Measurements from ENCODE around the gene WEE2. TPM values are rescaled to one million over a fixed set of nuclear protein-coding genes. Genes with fewer than 3 reads are reported as not detected.
"Not testable (repeated sequence)": the region's sequence is repeated elsewhere in the genome, so short reads cannot be mapped to it uniquely, and the experiment has no call there.

WEE2 gene
- total RNA-seq, 1 donor from 2014 or later, result not detected

DNA sequence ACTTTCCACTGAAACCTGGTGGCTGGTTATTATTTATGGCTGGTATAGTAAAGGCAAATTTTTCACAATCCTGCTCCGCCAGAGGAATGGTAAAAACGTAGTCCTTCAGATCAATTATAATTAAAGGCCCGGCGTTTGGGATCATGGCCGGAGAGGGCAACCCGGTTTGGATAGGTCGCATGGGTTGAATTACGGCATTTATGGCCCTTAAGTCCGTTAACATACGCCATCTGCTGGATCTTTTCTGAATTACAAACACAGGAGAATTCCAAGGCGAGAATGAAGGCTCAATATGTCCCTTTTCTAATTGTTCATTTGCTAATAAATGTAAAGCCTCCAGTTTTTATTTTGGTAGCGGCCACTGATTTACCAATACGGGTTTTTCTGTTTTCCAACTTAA, 44.5 kb downstream of the WEE2 start:
- Histone ChIP-seq H3K36me3 (ENCODE audit: control insufficient read depth in 3 of 3, insufficient read depth in 3 of 3, low read length in 3 of 3) (peaks cover 39 to 63% (median 45%) of the 10 kb centered on the region in 3 donors), H3K27ac (ENCODE audit: low read depth, low read length) (no peak overlapping the region), H3K4me1 (ENCODE audit: control insufficient read depth in 3 of 3, insufficient read depth in 3 of 3, low read length in 3 of 3) (no peaks in the 10 kb centered on the region), H3K9me3 (ENCODE audit: control insufficient read depth in 3 of 3, low read length in 3 of 3) (peaks cover 3 to 7% (median 4%) of the 10 kb centered on the region in 3 donors), H3K27me3 (ENCODE audit: control insufficient read depth in 3 of 3, insufficient read depth in 3 of 3, low read length in 3 of 3) (no peaks in the 10 kb centered on the region), H3K9ac (ENCODE audit: low read depth in 1 of 3, low read length in 3 of 3) (no peak overlapping the region), H3K4me3 (ENCODE audit: low read length in 3 of 3) (no peak overlapping the region)

DNA sequence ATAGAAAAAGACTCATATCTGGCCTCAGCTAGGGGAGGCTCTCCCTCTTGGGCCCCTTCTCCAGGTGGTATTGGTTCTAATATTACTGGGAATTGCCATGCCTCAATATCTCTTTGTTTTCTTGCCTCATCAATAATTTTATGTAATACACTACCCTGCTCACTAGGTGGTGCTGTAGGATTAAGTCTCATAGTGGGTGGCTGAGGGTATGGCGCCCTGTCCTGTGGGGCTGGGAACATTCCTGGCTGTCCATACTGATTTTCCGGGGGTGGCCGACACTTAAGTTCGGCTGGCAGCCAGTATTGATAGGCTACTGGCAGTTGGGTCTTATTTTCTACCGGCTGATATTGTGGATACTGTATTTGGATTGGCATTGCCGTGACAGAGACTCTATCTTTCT, 46.8 kb downstream of the WEE2 start:
- Histone ChIP-seq H3K9ac (ENCODE audit: low read depth in 1 of 3, low read length in 3 of 3) (no peak overlapping the region), H3K4me1 (ENCODE audit: control insufficient read depth in 3 of 3, insufficient read depth in 3 of 3, low read length in 3 of 3) (no peaks in the 10 kb centered on the region), H3K36me3 (ENCODE audit: control insufficient read depth in 3 of 3, insufficient read depth in 3 of 3, low read length in 3 of 3) (peaks cover 34 to 60% (median 49%) of the 10 kb centered on the region in 3 donors), H3K27me3 (ENCODE audit: control insufficient read depth in 3 of 3, insufficient read depth in 3 of 3, low read length in 3 of 3) (no peaks in the 10 kb centered on the region), H3K4me3 (ENCODE audit: low read length in 3 of 3) (no peak overlapping the region), H3K9me3 (ENCODE audit: control insufficient read depth in 3 of 3, low read length in 3 of 3) (peaks cover 3 to 7% (median 4%) of the 10 kb centered on the region in 3 donors), H3K27ac (ENCODE audit: low read depth, low read length) (no peak overlapping the region)

DNA sequence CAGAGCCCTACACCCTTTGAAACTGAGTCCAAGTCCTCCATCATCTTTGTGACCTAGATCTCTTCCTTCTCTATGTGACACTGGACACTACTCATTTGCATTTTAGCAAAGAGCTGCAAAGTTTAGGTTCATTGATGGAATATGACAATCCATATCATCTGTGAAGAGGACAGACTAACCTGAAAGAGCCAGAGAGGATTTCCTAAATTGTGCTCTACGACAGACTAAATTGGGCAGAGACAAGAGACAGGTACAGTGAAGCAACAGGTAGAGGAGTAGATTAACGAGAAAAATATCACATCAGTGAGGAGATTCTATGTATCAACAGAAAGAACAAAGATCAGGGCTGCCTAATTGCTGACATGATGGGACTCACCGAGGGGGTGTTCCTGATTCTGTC, 55.6 kb downstream of the WEE2 start, which contains the start of gene TAS2R3:
Gene TAS2R3, plus strand, starts transcription at position 301 of the 400 bp plus-strand sequence. Its CDS starts 62 bp downstream, at position 363.
- Histone ChIP-seq H3K27ac (ENCODE audit: low read depth, low read length) (no peak within 1 kb of the TSS), H3K4me3 (ENCODE audit: low read length in 3 of 3) (no peak within 1 kb of the TSS), H3K9ac (ENCODE audit: low read depth in 1 of 3, low read length in 3 of 3) (no peak within 1 kb of the TSS), H3K36me3 (ENCODE audit: control insufficient read depth in 3 of 3, insufficient read depth in 3 of 3, low read length in 3 of 3) (peaks cover 6 to 29% (median 24%) of the 10 kb centered on the region in 3 donors), H3K9me3 (ENCODE audit: control insufficient read depth in 3 of 3, low read length in 3 of 3) (no peaks in the 10 kb centered on the region), H3K27me3 (ENCODE audit: control insufficient read depth in 3 of 3, insufficient read depth in 3 of 3, low read length in 3 of 3) (no peaks in the 10 kb centered on the region), H3K4me1 (ENCODE audit: control insufficient read depth in 3 of 3, insufficient read depth in 3 of 3, low read length in 3 of 3) (no peaks in the 10 kb centered on the region)

DNA sequence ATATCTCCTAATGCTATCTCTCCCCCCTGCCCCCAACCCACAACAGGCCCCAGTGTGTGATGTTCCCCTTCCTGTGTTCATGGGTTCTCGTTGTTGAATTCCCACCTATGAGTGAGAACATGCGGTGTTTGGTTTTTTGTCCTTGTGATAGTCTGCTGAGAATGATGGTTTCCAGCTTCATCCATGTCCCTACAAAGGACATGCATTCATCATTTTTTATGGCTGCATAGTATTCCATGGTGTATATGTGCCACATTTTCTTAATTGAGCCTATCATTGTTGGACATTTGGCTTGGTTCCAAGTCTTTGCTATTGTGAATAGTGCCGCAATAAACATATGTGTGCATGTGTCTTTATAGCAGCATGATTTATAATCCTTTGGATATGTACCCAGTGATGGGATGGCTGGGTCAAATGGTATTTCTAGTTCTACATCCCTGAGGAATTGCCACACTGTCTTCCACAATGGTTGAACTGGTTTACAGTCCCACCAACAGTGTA, 62.0 kb downstream of the WEE2 start:
- not testable (repeated sequence) for H3K9me3 ChIP-seq (ENCODE audit: control insufficient read depth in 3 of 3, low read length in 3 of 3); H3K27ac ChIP-seq (ENCODE audit: low read depth, low read length); H3K27me3 ChIP-seq (ENCODE audit: control insufficient read depth in 3 of 3, insufficient read depth in 3 of 3, low read length in 3 of 3); H3K9ac ChIP-seq (ENCODE audit: low read depth in 1 of 3, low read length in 3 of 3); H3K4me3 ChIP-seq (ENCODE audit: low read length in 3 of 3); H3K4me1 ChIP-seq (ENCODE audit: control insufficient read depth in 3 of 3, insufficient read depth in 3 of 3, low read length in 3 of 3); H3K36me3 ChIP-seq (ENCODE audit: control insufficient read depth in 3 of 3, insufficient read depth in 3 of 3, low read length in 3 of 3)

DNA sequence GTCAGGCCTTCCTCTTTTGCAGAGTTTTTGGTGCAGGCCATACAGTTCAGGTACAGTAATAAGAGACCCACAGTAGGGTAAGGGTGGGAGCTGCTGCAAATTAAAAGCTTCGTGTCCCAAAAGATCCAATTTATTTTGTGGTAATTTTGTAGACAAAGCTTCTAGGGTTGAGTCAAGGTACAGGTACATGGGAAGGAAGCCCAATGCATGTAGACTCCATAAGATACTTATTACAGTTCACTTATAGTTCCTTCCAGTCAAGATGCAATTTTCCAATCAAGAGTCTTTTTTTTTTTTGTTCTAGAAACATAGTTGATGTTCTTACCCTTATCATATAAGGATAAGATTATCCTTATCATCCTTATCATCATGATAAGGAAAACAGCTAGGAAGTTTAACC, 68.2 kb downstream of the WEE2 start, which contains the start of gene TAS2R4:
Gene TAS2R4, plus strand, starts transcription at position 301 of the 400 bp plus-strand sequence. CDS start 1,815 bp downstream, outside the sequence.
- no peaks in the 10 kb centered on the region for H3K9me3 ChIP-seq (ENCODE audit: control insufficient read depth in 3 of 3, low read length in 3 of 3)
- no peaks in the 10 kb centered on the region for H3K27me3 ChIP-seq (ENCODE audit: control insufficient read depth in 3 of 3, insufficient read depth in 3 of 3, low read length in 3 of 3)
- H3K27ac ChIP-seq (ENCODE audit: low read depth, low read length), result no peak within 1 kb of the TSS
- no peaks in the 10 kb centered on the region for H3K4me1 ChIP-seq (ENCODE audit: control insufficient read depth in 3 of 3, insufficient read depth in 3 of 3, low read length in 3 of 3)
- H3K9ac ChIP-seq (ENCODE audit: low read depth in 1 of 3, low read length in 3 of 3), result no peak within 1 kb of the TSS
- H3K36me3 ChIP-seq (ENCODE audit: control insufficient read depth in 3 of 3, insufficient read depth in 3 of 3, low read length in 3 of 3), result peaks cover 3 to 11% (median 8%) of the 10 kb centered on the region in 3 donors
- H3K4me3 ChIP-seq (ENCODE audit: low read length in 3 of 3), result no peak within 1 kb of the TSS

Small RNA genes within 50 kb of the gene (small RNA-seq; reads per million reads assigned to genes)
- gene RNU1-82P, result not detected

Other genes with a start within 250 kb of the WEE2 start
- gene AGK, start 156.9 kb upstream of the WEE2 start, total RNA-seq, result 18.8 TPM
- gene DENND11, start 6.2 kb upstream of the WEE2 start, total RNA-seq, result 11.5 TPM
- 101 TPM for gene SSBP1, start 30.0 kb downstream of the WEE2 start, total RNA-seq
- gene TAS2R3, start 55.7 kb downstream of the WEE2 start, total RNA-seq, result 3.7 TPM
- 4.2 TPM for gene TAS2R4, start 68.3 kb downstream of the WEE2 start, total RNA-seq
- 0.52 TPM for gene TAS2R5, start 81.9 kb downstream of the WEE2 start, total RNA-seq
- not detected for gene PRSS37, start 133.1 kb downstream of the WEE2 start, total RNA-seq
- 0.52 TPM for gene OR9A4, start 208.0 kb downstream of the WEE2 start, total RNA-seq
- gene CLEC5A, start 238.6 kb downstream of the WEE2 start, total RNA-seq, result 0.52 TPM

Data from skeletal muscle tissue (tissue), 5 donors.